ENCODE results near the gene STK38. TPM values are rescaled to one million over a fixed set of nuclear protein-coding genes. Genes with fewer than 3 reads are reported as not detected.

The STK38 gene
- total RNA-seq, 1 donor from 2014 or later, result 27.8 TPM

- TF ChIP-seq, protein P1, sequence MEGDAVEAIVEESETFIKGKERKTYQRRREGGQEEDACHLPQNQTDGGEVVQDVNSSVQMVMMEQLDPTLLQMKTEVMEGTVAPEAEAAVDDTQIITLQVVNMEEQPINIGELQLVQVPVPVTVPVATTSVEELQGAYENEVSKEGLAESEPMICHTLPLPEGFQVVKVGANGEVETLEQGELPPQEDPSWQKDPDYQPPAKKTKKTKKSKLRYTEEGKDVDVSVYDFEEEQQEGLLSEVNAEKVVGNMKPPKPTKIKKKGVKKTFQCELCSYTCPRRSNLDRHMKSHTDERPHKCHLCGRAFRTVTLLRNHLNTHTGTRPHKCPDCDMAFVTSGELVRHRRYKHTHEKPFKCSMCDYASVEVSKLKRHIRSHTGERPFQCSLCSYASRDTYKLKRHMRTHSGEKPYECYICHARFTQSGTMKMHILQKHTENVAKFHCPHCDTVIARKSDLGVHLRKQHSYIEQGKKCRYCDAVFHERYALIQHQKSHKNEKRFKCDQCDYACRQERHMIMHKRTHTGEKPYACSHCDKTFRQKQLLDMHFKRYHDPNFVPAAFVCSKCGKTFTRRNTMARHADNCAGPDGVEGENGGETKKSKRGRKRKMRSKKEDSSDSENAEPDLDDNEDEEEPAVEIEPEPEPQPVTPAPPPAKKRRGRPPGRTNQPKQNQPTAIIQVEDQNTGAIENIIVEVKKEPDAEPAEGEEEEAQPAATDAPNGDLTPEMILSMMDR (IDR thresholded peaks at IDR 0.05), result no peak
- DNase-seq, result no peak
- H3K4me3 ChIP-seq, result no peak overlapping the region
- H3K27ac ChIP-seq, result no peak overlapping the region
- no peaks in the 10 kb centered on the region for H3K4me1 ChIP-seq
- H3K9me3 ChIP-seq, result no peaks in the 10 kb centered on the region
- no peaks in the 10 kb centered on the region for H3K27me3 ChIP-seq
- H3K36me3 ChIP-seq, result peaks cover 63% of the 10 kb centered on the region
- no peak for ATAC-seq
- intact Hi-C loops (cut with DNase I), result no loop called here
Measured at GRCh38 chr6:36501686-36502085, 45.6 kb downstream of the STK38 start.

GRCh38 chr6:36499918-36500317 lies 47.4 kb downstream of the STK38 start:
- no peak overlapping the region for H3K27ac ChIP-seq
- DNase-seq (no peak), ATAC-seq (no peak)
- no peaks in the 10 kb centered on the region for H3K4me1 ChIP-seq
- no peak overlapping the region for H3K4me3 ChIP-seq
- no peaks in the 10 kb centered on the region for H3K9me3 ChIP-seq
- TF ChIP-seq, protein P1 (IDR thresholded peaks at IDR 0.05), result no peak
- H3K27me3 ChIP-seq, result no peaks in the 10 kb centered on the region
- H3K36me3 ChIP-seq, result peaks cover 65% of the 10 kb centered on the region
- intact Hi-C loops (cut with DNase I), result no loop called here

DNA sequence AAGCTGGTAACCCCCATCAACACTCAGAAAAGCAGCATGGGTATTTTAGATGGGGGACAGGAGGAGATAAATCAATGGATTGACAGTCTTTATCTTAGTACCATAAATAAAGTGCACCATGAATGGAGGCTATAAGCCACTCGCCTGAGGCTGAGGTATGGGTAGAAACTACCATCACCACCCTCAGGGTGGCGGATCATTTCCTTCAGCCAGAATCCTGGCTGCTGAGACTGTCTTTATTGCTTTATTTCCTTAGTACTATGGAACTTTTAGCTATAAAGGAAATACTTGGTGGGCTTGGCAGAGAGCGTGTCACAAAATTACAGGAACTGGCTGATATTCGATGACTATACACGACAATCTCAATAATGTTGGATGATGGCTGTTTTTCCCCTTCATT lies 52.2 kb downstream of the STK38 start:
- Histone ChIP-seq H3K4me3 (no peak overlapping the region), H3K36me3 (peaks cover 59% of the 10 kb centered on the region), H3K4me1 (peaks cover 3% of the 10 kb centered on the region), H3K27ac (no peak overlapping the region), H3K9me3 (no peaks in the 10 kb centered on the region), H3K27me3 (no peaks in the 10 kb centered on the region)
- intact Hi-C loops (cut with DNase I), result no loop called here
- no peak for ATAC-seq
- DNase-seq, result no peak
- TF ChIP-seq, protein P1 (IDR thresholded peaks at IDR 0.05), result no peak

GRCh38 chr6:36493859-36494258 lies 53.4 kb downstream of the STK38 start:
- DNase-seq (no peak), ATAC-seq (peak; percentile 79)
- H3K27ac ChIP-seq, result no peak overlapping the region
- H3K4me3 ChIP-seq, result no peak overlapping the region
- intact Hi-C loops (cut with DNase I), result no loop called here
- TF ChIP-seq, protein P1 (IDR thresholded peaks at IDR 0.05), result no peak
- no peaks in the 10 kb centered on the region for H3K9me3 ChIP-seq
- peaks cover 3% of the 10 kb centered on the region for H3K4me1 ChIP-seq
- peaks cover 54% of the 10 kb centered on the region for H3K36me3 ChIP-seq
- no peaks in the 10 kb centered on the region for H3K27me3 ChIP-seq

DNA sequence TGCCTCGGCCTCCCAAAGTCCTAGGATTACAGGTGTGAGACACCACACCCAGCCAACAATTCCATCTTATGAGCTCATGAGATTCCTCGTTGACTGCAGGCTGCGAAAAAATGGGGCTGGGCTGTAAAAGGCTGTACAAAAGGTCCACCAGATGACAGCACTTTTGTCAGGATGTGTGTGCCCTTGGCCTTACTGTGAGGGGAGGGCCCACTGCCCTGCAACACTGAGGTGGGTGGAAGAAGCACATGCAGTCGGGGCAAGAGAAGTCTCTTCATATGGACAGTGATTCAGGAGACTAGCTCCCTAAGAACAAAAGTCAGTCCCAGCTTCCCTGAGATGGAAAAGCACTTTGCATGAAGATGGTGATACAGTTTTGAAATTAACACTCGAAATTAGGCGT lies 54.0 kb downstream of the STK38 start:
- no peak overlapping the region for H3K27ac ChIP-seq
- peaks cover 52% of the 10 kb centered on the region for H3K36me3 ChIP-seq
- intact Hi-C loops (cut with DNase I), result no loop called here

More for the DNA sequence above, 54.0 kb downstream of the STK38 start:
- Histone ChIP-seq H3K27me3 (no peaks in the 10 kb centered on the region), H3K4me3 (no peak overlapping the region), H3K9me3 (no peaks in the 10 kb centered on the region), H3K4me1 (peaks cover 3% of the 10 kb centered on the region)
- peak; percentile 13 for ATAC-seq
- no peak for DNase-seq
- TF ChIP-seq, protein P1 (IDR thresholded peaks at IDR 0.05), result no peak
